Neural progenitor cell (in vitro differentiated cells): ENCODE measurements around the gene TTC38. TPM values are rescaled to one million over a fixed set of nuclear protein-coding genes. Genes with fewer than 3 reads are reported as not detected.

Experiments used
- DNase-seq: peaks from one replicate; pipeline ENCODE4 v3.0.0-alpha.2; 2016; ENCODE audit warnings: low spot score
- H2AFZ ChIP-seq: fragments of 200-600 bp; sonication (generic); replicated peaks from 2 replicates; pipeline ENCODE4 v1.6.1; 2016; ENCODE audit warnings: antibody characterized with exemption
- H3F3A ChIP-seq: fragments of 200-600 bp; sonication (generic); 2 replicates; pipeline ENCODE4 v1.6.1; 2016; ENCODE audit warnings: antibody characterized with exemption, low read depth
- H3K27ac ChIP-seq: fragments of 200-600 bp; sonication (generic); 2 replicates; pipeline ENCODE4 v1.5.1; 2016; ENCODE audit warnings: mild to moderate bottlenecking
- H3K27me3 ChIP-seq: fragments of 200-600 bp; sonication (generic); 2 replicates; pipeline ENCODE4 v1.6.1; 2016; ENCODE audit warnings: mild to moderate bottlenecking, moderate library complexity
- H3K36me3 ChIP-seq: fragments of 200-600 bp; sonication (generic); 2 replicates; pipeline ENCODE4 v1.5.1; 2016
- H3K4me1 ChIP-seq: fragments of 200-600 bp; sonication (generic); 2 replicates; pipeline ENCODE4 v1.6.1; 2016; ENCODE audit warnings: mixed run types
- H3K4me2 ChIP-seq: fragments of 200-600 bp; sonication (generic); 2 replicates; pipeline ENCODE4 v1.6.1; 2016
- H3K4me3 ChIP-seq: fragments of 200-600 bp; sonication (generic); 2 replicates; pipeline ENCODE4 v1.5.1; 2016
- H3K79me2 ChIP-seq: fragments of 200-600 bp; sonication (generic); 2 replicates; pipeline ENCODE4 v1.6.1; 2016; ENCODE audit warnings: low read depth
- H3K9ac ChIP-seq: fragments of 200-600 bp; sonication (generic); 2 replicates; pipeline ENCODE4 v1.6.1; 2016
- H3K9me3 ChIP-seq: fragments of 200-600 bp; sonication (generic); 2 replicates; pipeline ENCODE4 v1.5.1; 2016; ENCODE audit warnings: low read depth
- H4K20me1 ChIP-seq: fragments of 200-600 bp; sonication (generic); 2 replicates; pipeline ENCODE4 v1.6.1; 2016; ENCODE audit warnings: low read depth
- H3K27ac Mint-ChIP-seq: 3 replicates; pipeline ENCODE4 v1.8.0; 2021; ENCODE audit warnings: mixed read lengths
- H3K27me3 Mint-ChIP-seq: 2 replicates; pipeline ENCODE4 v1.8.0; 2022; ENCODE audit warnings: low read depth, mild to moderate bottlenecking, inconsistent platforms, moderate library complexity, mixed read lengths; ENCODE audit not compliant: insufficient read depth
- H3K36me3 Mint-ChIP-seq: 3 replicates; pipeline ENCODE4 v1.8.0; 2021; ENCODE audit warnings: mixed read lengths
- H3K4me1 Mint-ChIP-seq: 3 replicates; pipeline ENCODE4 v1.8.0; 2021; ENCODE audit warnings: mixed read lengths
- H3K4me3 Mint-ChIP-seq: 3 replicates; pipeline ENCODE4 v1.8.0; 2021; ENCODE audit warnings: mild to moderate bottlenecking, moderate library complexity, mixed read lengths
- H3K9me3 Mint-ChIP-seq: 3 replicates; pipeline ENCODE4 v1.8.0; 2020; ENCODE audit warnings: mixed read lengths
- CTCF ChIP-seq: fragments of 200-600 bp; sonication (generic); IDR thresholded peaks from 2 replicates; pipeline ENCODE4 v1.5.1; 2017; ENCODE audit warnings: antibody characterized with exemption, mild to moderate bottlenecking
- EZH2 ChIP-seq: fragments of 200-600 bp; sonication (generic); IDR thresholded peaks from 2 replicates; pipeline ENCODE4 v1.6.1; 2017; ENCODE audit warnings: antibody characterized with exemption, mild to moderate bottlenecking, moderate library complexity
- EZH2phosphoT487 ChIP-seq: fragments of 200-600 bp; sonication (generic); IDR thresholded peaks from 2 replicates; pipeline ENCODE4 v1.6.1; 2017; ENCODE audit warnings: antibody characterized with exemption
- total RNA-seq: library from RNA; depleted of rRNA; stranded (reverse); fragments of >200 nt; gene quantifications from 2 replicates; pipeline ENCODE4 v1.2.3, GENCODE V29; 2015; ENCODE audit warnings: low replicate concordance

The TTC38 gene
- total RNA-seq: 41.0 and 50.5 TPM in 2 replicates

DNA sequence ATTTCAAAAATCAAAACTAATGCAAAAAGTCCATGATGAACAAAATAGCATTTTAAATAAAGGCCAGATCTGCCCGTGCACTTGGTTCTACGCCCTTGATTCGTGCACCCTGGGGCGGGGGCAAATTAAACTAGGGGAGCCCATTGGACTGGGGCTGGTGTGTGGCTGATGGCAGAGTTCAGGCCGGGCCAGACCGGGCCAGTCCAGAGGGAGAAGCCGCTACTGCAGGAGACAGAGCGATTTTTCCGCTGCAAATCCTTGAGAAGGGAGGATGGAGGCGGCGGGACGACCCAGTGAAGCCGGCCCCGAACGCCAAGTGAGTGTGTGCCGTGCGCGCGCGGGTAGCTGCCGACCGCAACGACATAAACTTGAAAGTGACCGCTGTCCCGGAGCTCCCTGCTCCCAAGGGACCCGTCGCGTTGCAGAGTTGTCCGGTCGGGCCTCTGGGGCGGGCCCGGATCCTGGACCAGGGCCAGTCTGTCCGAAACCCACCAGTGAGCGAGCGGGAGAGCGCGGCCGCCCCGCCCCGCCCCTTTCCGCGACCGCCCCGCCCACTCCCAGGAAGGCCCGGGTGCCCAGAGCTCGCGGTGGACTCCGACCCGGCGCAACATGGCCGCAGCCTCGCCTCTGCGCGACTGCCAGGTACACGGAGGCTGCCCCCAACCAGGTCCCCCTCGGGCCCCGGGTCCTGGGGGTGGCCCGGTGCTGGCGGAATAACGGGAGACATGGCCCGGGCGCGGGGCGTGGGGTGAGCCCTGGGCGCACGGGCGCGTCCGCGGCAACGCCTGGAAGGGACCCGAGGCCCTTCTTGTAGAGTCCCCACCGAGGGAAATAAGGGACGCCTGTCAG, at the start of gene TTC38:
Gene TTC38, plus strand, starts transcription at position 578 of the 849 bp plus-strand sequence. Its CDS starts 32 bp downstream, at position 610.
- Histone ChIP-seq H3F3A (no peaks in the 10 kb centered on the region), H4K20me1 (no peaks in the 10 kb centered on the region), H3K4me2 (peak within 1 kb of the TSS; percentile 90), H3K9me3 (no peaks in the 10 kb centered on the region), H3K4me3 (peak within 1 kb of the TSS; percentile 77), H2AFZ (peak within 1 kb of the TSS; percentile 97), H3K9ac (no peak within 1 kb of the TSS), H3K79me2 (no peaks in the 10 kb centered on the region), H3K36me3 (no peaks in the 10 kb centered on the region), H3K4me1 (no peaks in the 10 kb centered on the region), H3K27me3 (peaks cover 49% of the 10 kb centered on the region), H3K27ac (no peak within 1 kb of the TSS)
- Mint-ChIP-seq H3K4me1 (peaks cover 17% of the 10 kb centered on the region), H3K9me3 (peaks cover 29% of the 10 kb centered on the region), H3K27me3 (peaks cover 22% of the 10 kb centered on the region), H3K27ac (no peak within 1 kb of the TSS), H3K4me3 (peak within 1 kb of the TSS; percentile 91), H3K36me3 (peaks cover 7% of the 10 kb centered on the region)
- peak; percentile 79 for DNase-seq
- no peak for TF ChIP-seq EZH2
- TF ChIP-seq CTCF: no peak
- TF ChIP-seq EZH2phosphoT487: no peak

- Mint-ChIP-seq H3K9me3 (no peaks in the 10 kb centered on the region), H3K36me3 (peaks cover 18% of the 10 kb centered on the region), H3K4me3 (no peak overlapping the region), H3K27me3 (peaks cover 5% of the 10 kb centered on the region), H3K27ac (no peak overlapping the region), H3K4me1 (peaks cover 6% of the 10 kb centered on the region)
- Histone ChIP-seq H3K36me3 (no peaks in the 10 kb centered on the region), H3K27ac (no peak overlapping the region), H3K27me3 (no peaks in the 10 kb centered on the region), H3K9me3 (no peaks in the 10 kb centered on the region), H4K20me1 (no peaks in the 10 kb centered on the region), H2AFZ (no peak overlapping the region), H3K79me2 (no peaks in the 10 kb centered on the region), H3K9ac (no peak overlapping the region), H3K4me2 (no peak overlapping the region), H3F3A (no peaks in the 10 kb centered on the region), H3K4me3 (no peak overlapping the region), H3K4me1 (no peaks in the 10 kb centered on the region)
- DNase-seq: no peak
- TF ChIP-seq EZH2phosphoT487 (no peak), EZH2 (no peak), CTCF (no peak)
Observed at GRCh38 chr22:46219636-46220035, 48.2 kb upstream of the TTC38 start.

DNA sequence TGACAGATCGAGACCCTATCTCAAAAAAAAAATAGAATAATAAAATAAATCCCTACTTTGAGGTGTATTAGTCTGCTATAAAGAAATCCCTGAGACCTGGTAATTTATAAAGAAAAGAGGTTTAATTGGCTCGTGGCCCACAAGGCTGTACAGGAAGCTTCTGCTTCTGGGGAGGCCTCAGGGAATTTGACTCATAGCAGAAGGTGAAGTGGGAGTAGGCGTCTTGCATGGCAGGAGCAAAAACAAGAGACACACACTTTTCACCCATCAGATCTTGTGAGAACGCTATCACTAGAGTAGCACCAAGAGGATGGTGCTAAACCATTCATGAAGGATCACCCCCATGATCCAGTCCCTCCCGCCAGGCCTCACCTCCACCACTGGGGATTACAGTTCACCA, 46.9 kb upstream of the TTC38 start:
- no peaks in the 10 kb centered on the region for H3K36me3 ChIP-seq
- H3F3A ChIP-seq: no peaks in the 10 kb centered on the region
- no peaks in the 10 kb centered on the region for H3K27me3 ChIP-seq
- no peaks in the 10 kb centered on the region for H4K20me1 ChIP-seq
- no peaks in the 10 kb centered on the region for H3K4me1 ChIP-seq
- no peaks in the 10 kb centered on the region for H3K9me3 ChIP-seq
- H3K4me1 Mint-ChIP-seq: peaks cover 17% of the 10 kb centered on the region
- H3K36me3 Mint-ChIP-seq: peaks cover 18% of the 10 kb centered on the region
- H3K79me2 ChIP-seq: no peaks in the 10 kb centered on the region
- no peak for DNase-seq
- no peak overlapping the region for H3K27ac ChIP-seq
- no peak for TF ChIP-seq EZH2phosphoT487
- no peak for TF ChIP-seq EZH2
- TF ChIP-seq CTCF: no peak
- H3K4me3 Mint-ChIP-seq: no peak overlapping the region
- H2AFZ ChIP-seq: no peak overlapping the region
- no peaks in the 10 kb centered on the region for H3K9me3 Mint-ChIP-seq
- H3K27me3 Mint-ChIP-seq: peaks cover 5% of the 10 kb centered on the region
- no peak overlapping the region for H3K9ac ChIP-seq
- H3K4me2 ChIP-seq: no peak overlapping the region
- no peak overlapping the region for H3K4me3 ChIP-seq
- no peak overlapping the region for H3K27ac Mint-ChIP-seq
